ENCODE data around the gene NPBWR2. TPM values are rescaled to one million over a fixed set of nuclear protein-coding genes. Genes with fewer than 3 reads are reported as not detected.

NPBWR2 gene
- total RNA-seq, 1 donor from 2014 or later = not detected

DNA sequence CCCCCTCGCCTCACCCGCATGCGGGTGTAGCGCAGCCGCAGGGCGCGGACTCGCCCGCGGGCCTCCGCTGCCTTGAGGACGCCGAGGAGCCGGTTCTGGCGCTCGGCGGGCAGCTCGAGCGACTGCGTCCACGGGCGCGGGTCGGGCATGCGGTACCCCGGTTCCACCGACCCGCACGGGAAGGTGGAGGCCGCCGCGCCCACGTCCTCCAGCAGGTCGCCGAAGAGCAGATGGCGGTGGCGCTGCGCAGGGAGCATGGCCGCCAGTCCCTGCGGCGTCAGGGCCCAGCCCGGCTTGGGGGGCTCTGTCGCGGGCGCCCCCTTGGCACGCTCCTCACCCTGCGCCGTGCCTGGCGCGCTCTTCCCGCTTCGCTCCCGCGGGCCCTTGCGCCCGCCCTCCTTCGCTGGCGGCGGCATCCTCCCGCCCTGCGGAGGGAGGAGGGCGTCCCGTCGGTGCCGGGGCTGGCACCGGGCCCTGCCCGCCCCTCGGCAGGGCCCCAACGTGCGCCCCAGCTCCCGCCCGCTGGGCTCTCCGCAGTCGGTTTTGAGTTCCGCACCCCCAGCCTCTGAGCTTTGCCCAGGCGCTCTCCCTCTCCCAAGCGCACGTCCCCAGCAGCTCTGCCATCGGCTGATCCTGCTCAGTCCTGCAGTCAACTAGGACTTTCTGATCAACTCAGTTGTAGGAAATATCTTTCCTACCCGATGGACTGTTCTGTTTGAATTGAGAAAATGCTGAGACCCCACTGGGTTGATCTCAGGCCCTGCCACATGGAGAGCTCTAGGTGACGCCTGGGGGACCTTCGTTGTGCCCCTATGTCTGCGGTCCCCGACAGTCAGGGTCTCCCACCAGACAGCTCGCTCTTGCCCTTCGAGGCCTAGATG is 23.3 kb downstream of the NPBWR2 start, which contains the start of gene LKAAEAR1:
TSS of gene LKAAEAR1 (minus strand) at position 595 of the 881 bp plus-strand sequence. CDS start at position 416, 179 bp downstream.
- Mint-ChIP-seq H3K4me1 (peaks cover 23% of the 10 kb centered on the region), H3K9me3 (no peaks in the 10 kb centered on the region), H3K27me3 (peaks cover 35% of the 10 kb centered on the region), H3K27ac (no peak within 1 kb of the TSS), H3K36me3 (ENCODE audit: low read depth) (peaks cover 1% of the 10 kb centered on the region), H3K4me3 (peak within 1 kb of the TSS; percentile 83)
- DNase-seq = no peak
- intact Hi-C loops (cut with micrococcal nuclease) = loop anchor here (1.0 to 2.0 kb wide), 2 partner anchors 21 to 36 kb away; partner anchors contain the start of gene TCEA2

DNA sequence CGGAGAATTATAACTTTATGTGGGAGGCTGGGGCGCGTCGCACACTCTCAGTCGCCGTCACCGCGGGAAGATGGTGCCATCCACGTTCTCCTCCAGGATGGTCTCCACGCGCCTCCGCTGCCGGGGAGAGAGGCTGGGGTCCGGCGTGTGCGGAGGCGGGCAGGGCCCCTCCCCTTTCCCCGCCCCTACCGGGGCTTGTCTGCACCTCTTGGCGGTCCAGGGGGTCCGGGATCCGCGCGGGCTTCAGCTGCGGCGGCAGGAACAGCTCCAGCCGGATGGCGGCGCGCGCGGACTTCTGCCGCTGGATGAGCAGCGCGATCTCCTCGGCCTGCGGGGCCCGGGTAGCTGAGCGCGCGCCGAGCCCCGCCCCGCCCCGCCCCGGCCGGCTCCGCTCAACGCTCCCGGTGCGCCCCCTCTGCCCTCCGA is 24.0 kb downstream of the NPBWR2 start:
- Mint-ChIP-seq H3K9me3 (no peaks in the 10 kb centered on the region), H3K4me1 (peaks cover 25% of the 10 kb centered on the region), H3K36me3 (ENCODE audit: low read depth) (peaks cover 2% of the 10 kb centered on the region), H3K4me3 (peak overlapping the region; percentile 82), H3K27me3 (peaks cover 32% of the 10 kb centered on the region), H3K27ac (no peak overlapping the region)
- peak; percentile 93 for DNase-seq
- intact Hi-C loops (cut with micrococcal nuclease) = loop anchor here (1.0 to 2.0 kb wide), 2 partner anchors 21 to 37 kb away; partner anchors contain the start of gene TCEA2

DNA sequence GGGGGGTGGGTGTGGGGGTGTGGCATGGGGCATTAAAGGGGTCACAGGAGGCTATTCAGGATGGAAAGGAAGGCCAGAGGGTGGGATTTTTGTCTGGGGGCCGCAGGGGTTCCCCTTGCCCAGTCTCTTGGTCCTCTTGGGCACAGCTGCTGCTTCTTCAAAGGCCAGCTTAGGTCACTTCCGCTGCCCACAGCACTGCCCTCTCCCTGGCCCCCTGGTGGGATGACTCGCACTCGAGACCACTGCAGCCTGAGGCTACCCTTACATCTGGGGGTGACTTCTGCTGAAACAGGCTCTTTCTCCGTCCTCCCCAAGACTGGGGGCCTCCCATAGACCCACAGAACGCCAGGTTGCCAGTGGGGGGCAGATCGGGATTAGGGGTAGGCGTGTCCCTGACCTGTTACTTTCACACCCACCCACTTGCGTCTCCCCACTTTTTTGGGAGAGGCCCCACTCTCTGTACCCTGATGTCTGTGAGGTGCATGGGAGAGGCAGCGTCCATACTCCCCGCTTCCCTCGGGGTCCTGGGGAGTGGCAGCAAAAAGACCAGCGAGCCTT is 24.5 kb downstream of the NPBWR2 start:
- Mint-ChIP-seq H3K9me3 (no peaks in the 10 kb centered on the region), H3K4me1 (peaks cover 26% of the 10 kb centered on the region), H3K36me3 (ENCODE audit: low read depth) (peaks cover 3% of the 10 kb centered on the region), H3K27me3 (peaks cover 32% of the 10 kb centered on the region), H3K27ac (no peak overlapping the region), H3K4me3 (peak overlapping the region; percentile 82)
- DNase-seq = no peak
- intact Hi-C loops (cut with micrococcal nuclease) = loop anchor here (1.0 to 2.0 kb wide), 2 partner anchors 20 to 37 kb away; partner anchors contain the start of gene TCEA2

DNA sequence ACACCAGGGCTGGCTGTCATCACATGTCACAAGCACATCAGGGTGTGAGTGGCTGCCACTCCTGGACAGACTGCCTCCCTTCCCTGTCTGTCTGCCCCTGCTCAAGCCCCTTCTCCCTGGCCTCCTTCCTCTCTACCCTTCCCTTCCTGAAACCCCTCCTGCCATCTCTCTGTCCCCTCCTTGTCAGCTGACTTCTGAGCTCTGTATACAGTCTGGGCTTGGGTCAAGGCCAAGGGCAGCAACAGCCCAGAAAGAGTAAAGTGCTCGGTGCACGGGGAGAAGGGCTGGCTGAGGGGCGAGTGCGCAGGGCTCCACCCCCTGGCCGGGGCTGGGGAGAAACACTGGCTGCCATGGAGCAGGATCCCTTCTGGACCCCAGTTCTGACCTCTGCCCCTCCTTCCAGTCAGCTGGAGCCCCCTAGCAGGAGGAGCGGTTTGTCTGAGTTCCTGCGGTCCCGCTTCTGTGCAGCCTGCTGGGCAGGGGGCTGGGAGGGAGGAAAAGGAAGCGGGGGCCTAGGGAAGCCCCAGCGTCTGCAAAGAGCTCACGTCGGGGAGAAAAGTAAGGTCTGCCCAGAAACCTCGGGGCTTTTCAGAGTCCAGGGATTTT is 25.1 kb downstream of the NPBWR2 start:
- Mint-ChIP-seq H3K9me3 (no peaks in the 10 kb centered on the region), H3K27me3 (peaks cover 32% of the 10 kb centered on the region), H3K27ac (peak overlapping the region; percentile 45), H3K4me1 (peaks cover 27% of the 10 kb centered on the region), H3K4me3 (peak overlapping the region; percentile 68), H3K36me3 (ENCODE audit: low read depth) (peaks cover 5% of the 10 kb centered on the region)
- DNase-seq = no peak
- intact Hi-C loops (cut with micrococcal nuclease) = loop anchor here (2.0 kb wide), 1 partner anchor 19 kb away; the partner anchor contains the start of gene TCEA2

DNA sequence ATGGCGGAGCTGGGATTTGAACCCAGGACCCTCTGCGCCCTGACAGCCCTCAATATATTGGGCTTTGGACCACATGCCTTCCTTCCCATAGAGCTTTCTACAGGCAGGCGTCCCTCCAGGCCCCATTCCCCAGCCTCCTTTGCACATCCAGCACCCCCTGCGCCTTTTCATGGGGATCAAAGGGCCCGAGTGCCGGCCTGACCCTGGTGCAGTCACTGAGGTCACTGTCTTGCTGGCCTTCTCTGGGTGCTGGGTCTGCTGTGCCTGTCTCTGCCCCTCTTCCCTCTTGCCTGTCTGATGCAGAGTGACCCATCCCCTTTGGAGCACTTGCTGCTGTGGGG is 25.8 kb downstream of the NPBWR2 start:
- H3K9me3 Mint-ChIP-seq = no peaks in the 10 kb centered on the region
- no peak for DNase-seq

DNA sequence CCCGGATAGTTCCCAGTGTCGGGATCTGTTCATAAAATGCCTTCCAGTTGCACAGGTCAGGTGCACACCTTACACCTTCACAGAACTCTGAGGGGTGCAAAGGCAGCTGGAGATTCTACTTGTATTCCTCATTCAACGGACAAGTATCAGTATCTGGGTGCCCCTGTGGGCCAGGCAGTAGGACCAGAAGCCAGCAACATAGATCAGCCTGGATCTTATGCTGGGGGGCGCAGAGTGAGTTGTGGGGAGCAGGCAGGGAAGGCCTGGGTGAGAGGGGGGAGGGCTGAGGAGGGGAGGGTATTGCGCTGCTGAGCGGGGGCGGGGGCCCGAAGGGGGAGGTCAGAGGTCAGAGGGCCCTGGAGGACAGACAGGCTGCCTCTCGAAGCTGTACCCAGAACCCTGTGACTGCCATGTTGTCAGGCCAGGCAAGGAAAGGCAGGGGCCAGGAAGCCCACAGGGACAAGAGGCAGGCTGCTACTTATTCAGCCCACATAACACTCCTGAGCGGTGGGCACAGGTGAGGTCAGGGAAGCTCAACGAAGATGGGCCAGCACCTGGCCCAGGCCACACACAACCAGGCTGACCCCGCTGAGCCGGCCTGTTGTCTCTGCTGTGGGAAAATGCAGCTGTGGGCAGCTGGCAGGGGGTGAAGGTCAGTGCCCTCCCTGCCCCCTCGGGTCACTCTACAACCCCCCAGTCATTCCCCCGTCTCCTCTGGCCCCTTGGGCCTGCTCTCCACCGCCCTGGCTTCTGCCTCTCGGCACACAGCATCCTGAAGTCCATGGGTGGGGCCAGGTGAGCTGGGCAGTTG is 26.3 kb downstream of the NPBWR2 start:
- H3K27ac Mint-ChIP-seq = peak overlapping the region; percentile 42
- peak; percentile 68 for DNase-seq
- no peaks in the 10 kb centered on the region for H3K9me3 Mint-ChIP-seq
- H3K4me3 Mint-ChIP-seq = peak overlapping the region; percentile 71
- H3K27me3 Mint-ChIP-seq = peaks cover 26% of the 10 kb centered on the region
- H3K4me1 Mint-ChIP-seq = peaks cover 29% of the 10 kb centered on the region
- intact Hi-C loops (cut with micrococcal nuclease) = no loop called here
- H3K36me3 Mint-ChIP-seq (ENCODE audit: low read depth) = peaks cover 6% of the 10 kb centered on the region

More for the DNA sequence above, 25.8 kb downstream of the NPBWR2 start:
- intact Hi-C loops (cut with micrococcal nuclease) = no loop called here
- H3K27me3 Mint-ChIP-seq = peaks cover 30% of the 10 kb centered on the region
- H3K4me3 Mint-ChIP-seq = peak overlapping the region; percentile 68
- H3K36me3 Mint-ChIP-seq (ENCODE audit: low read depth) = peaks cover 5% of the 10 kb centered on the region
- H3K4me1 Mint-ChIP-seq = peaks cover 29% of the 10 kb centered on the region
- no peak overlapping the region for H3K27ac Mint-ChIP-seq

DNA sequence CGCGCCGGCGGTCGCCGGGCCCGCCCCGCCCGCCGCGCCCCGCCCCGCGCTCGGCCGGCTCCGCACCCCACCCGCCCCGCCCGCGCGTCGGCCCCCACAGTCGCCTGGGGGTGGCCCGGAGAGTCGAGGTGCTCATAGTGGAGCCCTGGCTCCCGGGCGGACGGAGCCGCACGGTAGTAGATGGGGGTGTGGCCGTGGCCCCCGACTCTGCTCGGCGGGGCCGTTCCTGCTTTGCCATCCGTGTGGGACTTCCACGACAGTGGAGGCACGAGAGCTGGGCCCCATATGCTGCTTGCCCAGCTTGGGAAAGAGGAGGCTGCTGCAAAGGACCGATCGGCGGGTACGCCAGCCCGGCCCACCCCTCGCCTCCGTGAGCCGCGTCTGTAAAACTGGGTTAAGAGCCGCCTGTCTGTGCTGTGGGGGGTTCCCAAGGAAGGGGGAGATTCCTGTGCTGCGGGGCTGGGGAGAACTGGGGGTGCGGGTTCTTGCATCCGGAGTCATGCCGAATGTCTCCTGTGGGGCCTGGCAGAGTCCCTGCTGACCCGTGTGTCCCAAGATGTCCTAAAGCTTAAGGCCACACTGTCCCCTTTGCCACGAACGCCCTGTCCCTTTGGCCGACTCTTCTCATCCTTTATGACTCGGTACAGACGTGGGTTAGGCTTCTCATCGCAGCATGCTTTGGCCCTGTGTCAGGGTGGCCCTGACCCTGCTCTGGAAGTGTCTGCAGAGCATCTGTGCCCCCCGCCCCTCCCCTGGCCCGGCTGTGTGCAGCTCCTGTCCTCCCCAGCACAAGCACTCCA is 27.2 kb downstream of the NPBWR2 start, which contains the start of gene OPRL1:
TSS of gene OPRL1 (plus strand) at position 70 of the 800 bp plus-strand sequence. CDS start 12,639 bp downstream, outside the sequence.
- Mint-ChIP-seq H3K36me3 (ENCODE audit: low read depth) (peaks cover 11% of the 10 kb centered on the region), H3K4me3 (peak within 1 kb of the TSS; percentile 95), H3K4me1 (peaks cover 30% of the 10 kb centered on the region), H3K9me3 (no peaks in the 10 kb centered on the region), H3K27me3 (peaks cover 19% of the 10 kb centered on the region), H3K27ac (peak within 1 kb of the TSS; percentile 80)
- intact Hi-C loops (cut with micrococcal nuclease) = no loop called here
- DNase-seq = no peak

DNA sequence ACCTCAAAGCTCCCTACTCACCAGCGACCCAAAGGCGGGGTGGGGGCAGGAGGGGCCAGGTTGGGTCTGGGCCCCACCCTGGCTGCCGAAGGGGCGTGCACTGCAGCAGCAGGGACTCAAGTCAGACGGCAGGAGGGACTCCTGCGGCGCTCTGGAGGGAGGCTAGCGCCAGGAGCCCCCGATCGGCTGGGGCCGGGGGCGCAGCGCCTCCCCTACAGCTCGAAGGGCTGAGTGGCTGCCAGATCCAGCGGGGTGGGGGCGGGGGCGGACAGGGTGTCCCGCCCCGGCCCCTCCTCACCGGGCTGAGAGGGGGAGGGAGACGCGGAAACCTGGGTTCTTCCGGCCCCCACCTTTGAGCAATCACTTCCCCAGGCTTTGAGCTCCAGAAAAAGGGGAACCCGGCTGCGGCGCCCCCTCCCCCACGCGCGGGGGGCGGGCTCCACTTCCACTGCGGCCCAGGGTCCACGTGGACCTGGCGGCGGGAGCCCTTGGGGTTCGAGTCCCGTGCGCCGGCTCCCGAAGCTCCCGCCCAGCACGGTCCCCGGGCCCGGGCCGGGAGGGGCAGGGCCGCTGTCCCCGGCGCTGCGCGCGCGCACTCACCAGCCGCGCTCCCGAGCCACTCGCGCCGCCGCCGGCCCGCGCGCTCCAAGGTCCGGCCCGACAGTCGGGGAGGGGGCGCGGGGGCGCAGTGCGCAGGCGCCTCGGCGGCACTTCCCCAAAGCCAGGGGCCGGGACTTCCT is 27.9 kb downstream of the NPBWR2 start, which contains the start of gene RGS19:
TSS of gene RGS19 (minus strand) at position 246 of the 740 bp plus-strand sequence. CDS start 2,632 bp downstream, outside the sequence.
- DNase-seq = peak; percentile 93

DNA sequence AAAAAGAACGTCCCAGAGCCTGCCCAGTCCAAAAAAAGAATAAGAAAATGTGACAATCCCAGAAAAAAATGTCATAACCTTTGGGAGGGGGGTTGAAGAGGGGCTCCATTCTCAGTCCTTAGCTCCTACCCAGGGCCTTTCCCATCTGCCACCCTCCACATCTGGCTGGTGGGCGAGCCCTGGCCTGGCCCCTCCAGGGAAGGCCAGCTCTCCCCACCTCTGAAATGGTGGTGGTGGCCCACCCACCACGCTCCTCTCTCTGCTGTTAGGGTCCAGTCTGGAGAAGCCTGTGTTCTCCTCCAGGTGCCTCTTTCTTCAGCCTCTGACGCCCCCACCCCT is 28.5 kb downstream of the NPBWR2 start:
- Mint-ChIP-seq H3K9me3 (no peaks in the 10 kb centered on the region), H3K36me3 (ENCODE audit: low read depth) (peaks cover 14% of the 10 kb centered on the region), H3K27me3 (peaks cover 10% of the 10 kb centered on the region), H3K4me1 (peaks cover 27% of the 10 kb centered on the region), H3K4me3 (peak overlapping the region; percentile 95), H3K27ac (peak overlapping the region; percentile 80)
- intact Hi-C loops (cut with micrococcal nuclease) = loop anchor here (1.0 to 5.0 kb wide), 2 partner anchors 13 to 557 kb away; partner anchors contain the start of gene PPDPF
- DNase-seq = no peak

More for the DNA sequence above, 27.9 kb downstream of the NPBWR2 start, which contains the start of gene RGS19:
- H3K4me1 Mint-ChIP-seq = peaks cover 29% of the 10 kb centered on the region
- H3K9me3 Mint-ChIP-seq = no peaks in the 10 kb centered on the region
- H3K4me3 Mint-ChIP-seq = peak within 1 kb of the TSS; percentile 95
- peaks cover 11% of the 10 kb centered on the region for H3K36me3 Mint-ChIP-seq (ENCODE audit: low read depth)
- peaks cover 13% of the 10 kb centered on the region for H3K27me3 Mint-ChIP-seq
- intact Hi-C loops (cut with micrococcal nuclease) = loop anchor here (1.0 to 5.0 kb wide), 2 partner anchors 13 to 557 kb away; partner anchors contain the start of gene PPDPF
- peak within 1 kb of the TSS; percentile 80 for H3K27ac Mint-ChIP-seq

DNA sequence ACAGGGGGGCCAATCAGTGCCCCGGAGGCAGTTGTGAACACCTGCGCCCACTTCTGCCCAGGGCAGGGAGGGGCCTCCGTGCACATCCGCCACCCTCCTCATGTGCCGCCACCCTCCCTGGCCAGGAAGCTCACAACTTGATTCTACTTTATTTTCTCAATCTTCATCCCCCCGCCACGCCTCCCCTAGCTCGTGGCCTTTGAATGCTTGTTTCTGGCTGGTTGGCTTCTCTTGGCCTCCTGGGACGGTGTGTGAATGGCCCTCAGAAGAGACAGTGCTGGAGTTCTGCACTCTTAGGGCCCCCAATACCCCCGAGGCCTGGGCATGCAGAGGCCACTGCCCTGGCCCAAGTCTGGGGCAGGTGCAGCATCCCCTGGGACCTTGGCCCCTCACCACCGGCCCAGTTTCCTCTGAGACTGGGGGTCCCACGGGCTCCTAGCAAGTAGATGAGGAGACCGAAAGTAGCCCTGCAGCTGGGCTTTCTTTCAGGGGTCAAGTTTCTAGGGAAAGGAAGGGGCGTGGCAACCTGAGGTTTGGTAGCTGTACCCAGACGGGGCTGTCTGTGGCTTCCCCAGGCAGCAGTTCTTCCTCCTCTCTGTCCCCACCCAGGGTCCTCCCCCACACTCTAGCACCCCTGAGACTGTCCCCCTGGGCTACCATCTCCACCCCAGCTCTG is 29.4 kb downstream of the NPBWR2 start:
- Mint-ChIP-seq H3K4me3 (peak overlapping the region; percentile 95), H3K36me3 (ENCODE audit: low read depth) (peaks cover 17% of the 10 kb centered on the region), H3K4me1 (peaks cover 23% of the 10 kb centered on the region), H3K27ac (peak overlapping the region; percentile 90), H3K27me3 (peaks cover 8% of the 10 kb centered on the region), H3K9me3 (no peaks in the 10 kb centered on the region)
- intact Hi-C loops (cut with micrococcal nuclease) = loop anchor here (5.0 kb wide), 1 partner anchor 556 kb away; the partner anchor contains the start of gene PPDPF
- DNase-seq = peak; percentile 90

DNA sequence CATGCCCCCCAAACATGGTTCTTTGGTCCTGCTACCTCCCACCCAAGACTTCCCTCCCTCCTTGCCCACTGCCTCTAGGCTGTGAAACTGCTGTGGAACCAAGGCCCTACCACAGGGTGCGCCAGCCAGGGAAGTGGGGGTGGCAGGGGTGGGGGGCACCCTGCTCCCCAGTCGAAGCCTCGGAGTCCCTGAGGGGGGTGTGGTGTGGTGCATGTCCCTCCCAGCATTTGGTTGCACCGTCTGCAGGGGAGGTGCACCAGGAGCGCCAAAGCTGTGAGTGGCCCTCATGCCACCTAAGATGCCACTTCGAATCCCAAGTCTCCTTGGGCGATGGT is 29.9 kb downstream of the NPBWR2 start:
- Mint-ChIP-seq H3K4me3 (peak overlapping the region; percentile 95), H3K36me3 (ENCODE audit: low read depth) (peaks cover 18% of the 10 kb centered on the region), H3K27ac (peak overlapping the region; percentile 90), H3K27me3 (peaks cover 7% of the 10 kb centered on the region), H3K4me1 (peaks cover 20% of the 10 kb centered on the region), H3K9me3 (no peaks in the 10 kb centered on the region)
- intact Hi-C loops (cut with micrococcal nuclease) = loop anchor here (5.0 kb wide), 1 partner anchor 555 kb away; the partner anchor contains the start of gene PPDPF
- DNase-seq = no peak

All from activated CD4-positive, alpha-beta T cell treated with anti-CD3 and anti-CD28 coated beads, Interleukin-2, amount 10 ng/mL, durations not matched to agents 24 days and 14 days (primary cell).